HL-60 (cell line): Measurements from ENCODE around the gene SLC39A9.

Experiments used
- GABPA ChIP-seq: IDR thresholded peaks from 2 replicates; pipeline ENCODE4 v1.6.1; 2012; ENCODE audit warnings: low read depth
- TF ChIP-seq, protein P1 (sequence below): IDR thresholded peaks from one replicate; pipeline ENCODE4 v1.5.1; 2011; ENCODE audit warnings: low read length, control low read depth, inconsistent platforms; ENCODE audit not compliant: insufficient read depth

DNA sequence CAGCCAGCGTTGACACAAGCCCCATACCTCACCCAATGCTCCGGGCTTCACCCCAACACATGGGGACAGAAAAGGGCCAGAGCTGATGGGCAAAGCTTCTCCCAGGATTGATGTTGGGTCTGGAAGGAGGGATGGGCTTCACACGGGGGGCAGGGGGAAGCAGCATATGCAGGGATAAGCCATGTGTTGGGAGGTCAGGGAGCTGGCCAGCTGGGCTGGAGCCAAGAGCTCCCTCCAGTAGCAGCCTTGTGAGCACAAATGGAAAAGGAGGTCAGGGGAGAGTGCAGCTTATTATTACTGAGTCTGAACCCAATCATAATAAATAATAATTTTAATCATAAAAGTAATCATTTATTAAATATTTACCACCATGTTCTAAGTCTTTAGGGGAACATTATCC lies 95.3 kb downstream of the SLC39A9 start:
- TF ChIP-seq, protein P1, sequence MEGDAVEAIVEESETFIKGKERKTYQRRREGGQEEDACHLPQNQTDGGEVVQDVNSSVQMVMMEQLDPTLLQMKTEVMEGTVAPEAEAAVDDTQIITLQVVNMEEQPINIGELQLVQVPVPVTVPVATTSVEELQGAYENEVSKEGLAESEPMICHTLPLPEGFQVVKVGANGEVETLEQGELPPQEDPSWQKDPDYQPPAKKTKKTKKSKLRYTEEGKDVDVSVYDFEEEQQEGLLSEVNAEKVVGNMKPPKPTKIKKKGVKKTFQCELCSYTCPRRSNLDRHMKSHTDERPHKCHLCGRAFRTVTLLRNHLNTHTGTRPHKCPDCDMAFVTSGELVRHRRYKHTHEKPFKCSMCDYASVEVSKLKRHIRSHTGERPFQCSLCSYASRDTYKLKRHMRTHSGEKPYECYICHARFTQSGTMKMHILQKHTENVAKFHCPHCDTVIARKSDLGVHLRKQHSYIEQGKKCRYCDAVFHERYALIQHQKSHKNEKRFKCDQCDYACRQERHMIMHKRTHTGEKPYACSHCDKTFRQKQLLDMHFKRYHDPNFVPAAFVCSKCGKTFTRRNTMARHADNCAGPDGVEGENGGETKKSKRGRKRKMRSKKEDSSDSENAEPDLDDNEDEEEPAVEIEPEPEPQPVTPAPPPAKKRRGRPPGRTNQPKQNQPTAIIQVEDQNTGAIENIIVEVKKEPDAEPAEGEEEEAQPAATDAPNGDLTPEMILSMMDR = no peak
- no peak for TF ChIP-seq GABPA
